Ishikawa (cell line): ENCODE measurements around the gene CRACR2B.

ENCODE experiments used
- CEBPB ChIP-seq: IDR thresholded peaks from 2 replicates; pipeline ENCODE4 v1.6.1; 2012
- CREB1 ChIP-seq: IDR thresholded peaks from 2 replicates; pipeline ENCODE4 v1.6.1; 2012; ENCODE audit warnings: low read depth
- EGR1 ChIP-seq: IDR thresholded peaks from 2 replicates; pipeline ENCODE4 v1.6.1; 2012
- EP300 ChIP-seq: IDR thresholded peaks from 2 replicates; pipeline ENCODE4 v1.6.1; 2012; ENCODE audit warnings: borderline replicate concordance
- FOXM1 ChIP-seq: IDR thresholded peaks from 2 replicates; pipeline ENCODE4 v1.6.1; 2012; ENCODE audit warnings: low read depth, borderline replicate concordance
- MAX ChIP-seq: IDR thresholded peaks from 2 replicates; pipeline ENCODE4 v1.6.1; 2012
- NFIC ChIP-seq: IDR thresholded peaks from 2 replicates; pipeline ENCODE4 v1.6.1; 2012
- RAD21 ChIP-seq: IDR thresholded peaks from 2 replicates; pipeline ENCODE4 v1.6.1; 2012; ENCODE audit warnings: low read depth
- REST ChIP-seq: IDR thresholded peaks from 2 replicates; pipeline ENCODE4 v1.6.1; 2012; ENCODE audit warnings: low read depth, mild to moderate bottlenecking
- TAF1 ChIP-seq: IDR thresholded peaks from 2 replicates; pipeline ENCODE4 v1.6.1; 2012; ENCODE audit warnings: low read depth, mild to moderate bottlenecking
- TCF12 ChIP-seq: IDR thresholded peaks from 2 replicates; pipeline ENCODE4 v1.6.1; 2012; ENCODE audit warnings: low read depth
- TEAD4 ChIP-seq: IDR thresholded peaks from 2 replicates; pipeline ENCODE4 v1.6.1; 2012
- USF1 ChIP-seq: IDR thresholded peaks from 2 replicates; pipeline ENCODE4 v1.6.1; 2012
- YY1 ChIP-seq: IDR thresholded peaks from 2 replicates; pipeline ENCODE4 v1.6.1; 2012; ENCODE audit warnings: low read depth
- ZBTB7A ChIP-seq: IDR thresholded peaks from 2 replicates; pipeline ENCODE4 v1.6.1; 2012; ENCODE audit warnings: low read depth

The CRACR2B gene

GRCh38 chr11:865462-866430, 38.0 kb downstream of the CRACR2B start:
- TF ChIP-seq TAF1 (no peak), TEAD4 (no peak), EGR1 (no peak), RAD21 (no peak), MAX (no peak), CREB1 (no peak), EP300 (no peak), YY1 (no peak), REST (no peak), CEBPB (no peak), ZBTB7A (no peak), USF1 (no peak)

- no peak for TF ChIP-seq YY1
These were observed 38.8 kb downstream of the CRACR2B start for GRCh38 chr11:866481-866880.

GRCh38 chr11:867856-868358, 40.2 kb downstream of the CRACR2B start:
- no peak for TF ChIP-seq CREB1
- TF ChIP-seq FOXM1: no peak

- TF ChIP-seq REST: no peak
- TF ChIP-seq RAD21: no peak
- no peak for TF ChIP-seq TEAD4
- TF ChIP-seq TAF1: no peak
- TF ChIP-seq EP300: no peak
- no peak for TF ChIP-seq FOXM1
- no peak for TF ChIP-seq TCF12
- TF ChIP-seq CEBPB: no peak
- TF ChIP-seq USF1: no peak
- TF ChIP-seq YY1: no peak
- no peak for TF ChIP-seq NFIC
- no peak for TF ChIP-seq ZBTB7A
- TF ChIP-seq CREB1: no peak
- TF ChIP-seq EGR1: no peak
These were observed 40.7 kb downstream of the CRACR2B start for GRCh38 chr11:868394-868793.

GRCh38 chr11:868802-869201, 41.1 kb downstream of the CRACR2B start:
- TF ChIP-seq YY1: no peak
- TF ChIP-seq TEAD4: no peak
- no peak for TF ChIP-seq FOXM1
- TF ChIP-seq EP300: no peak
- no peak for TF ChIP-seq TCF12
- TF ChIP-seq CREB1: no peak
- no peak for TF ChIP-seq USF1
- no peak for TF ChIP-seq EGR1
- TF ChIP-seq REST: no peak
- no peak for TF ChIP-seq RAD21
